Prostate gland (tissue), 2 donors: Measurements from ENCODE around the gene CSTPP1.

Source experiments
- CTCF ChIP-seq, 4 experiments: fragments of 200-600 bp in 2 of 4; fragments of 450-650 bp in 2 of 4; sonication (generic) in 2 of 4; IDR thresholded peaks; 1 replicate in 3 of 4; 2 replicates in 1 of 4; pipeline ENCODE4 v1.5.1; 2016 to 2019; ENCODE audit warnings: antibody characterized with exemption in 4 of 4, mild to moderate bottlenecking in 2 of 4, moderate library complexity in 2 of 4
- POLR2AphosphoS5 ChIP-seq: sonication (generic); formaldehyde crosslinking; IDR thresholded peaks from one replicate; pipeline ENCODE4 v1.6.1; 2017; ENCODE audit warnings: antibody characterized with exemption

GRCh38 chr11:47087801-47088200, 151.2 kb downstream of the CSTPP1 start:
- no peak for TF ChIP-seq POLR2AphosphoS5
- TF ChIP-seq CTCF (IDR thresholded peaks at IDR 0.05), result no peak
